Ammon's horn (tissue), 1 donor: Measurements from ENCODE around the gene SKIL.

Source experiments
- DNase-seq: peaks from one replicate; pipeline ENCODE4 v3.0.0-alpha.2; 2016; ENCODE audit warnings: low spot score

SKIL gene

GRCh38 chr3:170437696-170438407, 80.3 kb downstream of the SKIL start:
- DNase-seq = no peak

DNA sequence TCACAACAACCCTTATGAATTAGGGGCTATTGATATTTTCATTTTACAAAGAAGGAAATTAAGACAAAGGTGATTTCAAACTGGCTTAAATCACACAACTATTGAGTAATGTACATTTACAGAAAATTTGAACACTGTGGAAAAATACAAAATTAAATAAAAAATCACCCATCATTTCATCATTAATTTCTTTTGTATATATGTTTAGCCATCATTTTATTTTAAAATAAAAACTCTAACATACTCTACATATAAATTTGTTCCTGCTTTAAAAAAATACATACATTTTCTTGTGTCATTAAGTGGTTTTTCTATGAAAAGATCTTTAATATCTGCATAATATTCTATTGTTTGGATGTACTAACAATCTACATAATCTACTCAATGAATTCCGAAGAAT, 81.3 kb downstream of the SKIL start:
- DNase-seq = no peak

DNA sequence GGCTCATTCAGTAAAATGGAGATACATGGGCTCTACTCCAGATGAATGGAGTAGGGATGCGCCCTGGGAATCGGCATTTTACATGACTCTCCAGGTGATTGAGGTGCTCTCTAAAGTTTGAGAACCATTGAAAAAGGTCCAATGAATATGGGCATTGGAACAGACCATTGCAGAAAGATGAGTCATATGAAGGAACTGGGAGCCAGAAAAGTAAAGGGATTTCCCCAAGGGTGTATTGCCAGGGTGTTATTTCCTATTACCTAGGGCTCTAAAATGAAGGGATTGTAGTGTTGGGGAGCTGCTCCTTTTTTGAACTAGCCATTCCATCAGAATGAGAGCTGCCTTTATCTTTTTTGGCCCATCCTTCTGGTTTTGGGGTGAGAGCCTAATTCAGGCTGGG, 82.8 kb downstream of the SKIL start:
- no peak for DNase-seq

DNA sequence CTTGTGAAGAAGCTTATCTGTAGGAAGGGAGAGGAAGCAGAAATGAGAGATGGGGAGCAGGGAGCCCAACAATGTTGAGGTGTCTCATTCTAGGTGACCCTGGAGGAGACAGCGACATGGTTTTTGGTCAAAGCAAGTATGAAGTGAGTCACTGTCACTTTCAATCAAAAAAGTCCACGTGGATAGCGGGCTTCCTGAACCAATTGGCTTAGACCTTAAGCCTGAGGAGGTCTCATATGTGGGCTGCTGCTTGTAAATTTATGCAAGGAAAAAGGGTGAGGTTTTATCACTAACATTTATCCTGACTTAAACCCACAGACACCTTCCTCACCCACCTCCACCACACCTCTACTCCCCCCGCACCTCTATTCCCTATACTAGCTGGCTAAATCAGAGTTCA, 83.9 kb downstream of the SKIL start:
- no peak for DNase-seq

GRCh38 chr3:170442947-170443346, 85.4 kb downstream of the SKIL start:
- DNase-seq = no peak

DNA sequence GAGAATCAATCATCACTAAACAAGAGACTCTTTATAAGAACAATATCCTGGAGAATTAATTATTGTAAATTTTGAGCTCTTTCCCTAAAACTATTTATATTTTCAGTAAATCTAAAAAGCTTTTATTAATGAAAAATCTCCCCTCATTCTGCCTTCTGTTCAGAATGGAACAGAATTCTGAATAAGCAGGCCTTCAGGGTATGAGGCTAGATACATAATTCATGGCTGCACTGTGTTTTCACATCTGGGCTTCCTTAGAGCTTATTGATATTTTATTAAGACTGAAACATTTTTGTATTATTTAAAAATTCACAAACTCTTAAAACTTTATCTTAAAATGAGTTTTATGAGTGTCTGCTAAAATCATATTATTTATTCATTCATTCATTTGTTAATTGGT, 85.9 kb downstream of the SKIL start:
- no peak for DNase-seq
